Nephron (organoid): ENCODE measurements around the gene DLK2.
A peak's percentile ranks its signal among the peaks of the same experiment; 100 is the strongest.

Source experiments
- H3K27ac Mint-ChIP-seq, 3 experiments: 2 replicates each; pipeline ENCODE4 v1.8.0; 2020; ENCODE audit warnings: mixed read lengths in 3 of 3, mild to moderate bottlenecking in 2 of 3, moderate library complexity in 1 of 3
- H3K27me3 Mint-ChIP-seq: 2 replicates; pipeline ENCODE4 v1.8.0; 2021; ENCODE audit warnings: low read depth, mild to moderate bottlenecking, moderate library complexity, mixed read lengths
- H3K36me3 Mint-ChIP-seq: 2 replicates; pipeline ENCODE4 v1.8.0; 2020; ENCODE audit warnings: low read depth, mixed read lengths
- H3K4me1 Mint-ChIP-seq: 2 replicates; pipeline ENCODE4 v1.8.0; 2020; ENCODE audit warnings: mixed read lengths
- H3K4me3 Mint-ChIP-seq, 3 experiments: 2 replicates each; pipeline ENCODE4 v1.8.0; 2020; ENCODE audit warnings: mild to moderate bottlenecking in 3 of 3, mixed read lengths in 3 of 3, moderate library complexity in 2 of 3
- H3K9me3 Mint-ChIP-seq: 2 replicates; pipeline ENCODE4 v1.8.0; 2020; ENCODE audit warnings: mixed read lengths
- TF ChIP-seq, protein P1 (sequence below), 3 experiments: fragments of 200-600 bp; sonication (generic); IDR thresholded peaks; one replicate each; pipeline ENCODE4 v1.5.0; 2021; ENCODE audit warnings: antibody characterized with exemption in 3 of 3; ENCODE audit not compliant: unreplicated experiment in 3 of 3

DLK2 gene

DNA sequence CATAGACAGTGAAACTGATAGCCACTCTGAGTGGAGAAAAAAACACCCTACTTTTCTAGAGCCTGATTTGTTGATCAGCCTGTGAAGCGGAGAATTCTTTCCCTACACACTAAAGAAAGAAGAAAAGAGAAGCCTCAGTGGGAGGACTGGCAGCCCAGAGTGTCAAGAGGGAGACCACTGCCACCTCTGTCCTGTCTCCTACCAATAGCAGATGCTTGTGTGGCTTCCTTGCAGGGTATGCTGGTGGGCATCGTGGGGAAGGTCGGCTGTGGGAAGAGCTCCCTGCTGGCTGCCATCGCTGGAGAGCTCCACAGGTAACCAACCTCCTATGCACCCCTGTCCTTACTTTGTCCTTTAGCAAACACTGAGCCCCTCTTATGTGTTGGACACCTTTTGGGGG lies 17.6 kb downstream of the DLK2 start:
- Mint-ChIP-seq H3K4me3 (peak overlapping the region in 1 of 3 experiments; percentile 31), H3K27me3 (no peaks in the 10 kb centered on the region), H3K27ac (peak overlapping the region; percentile 93 to 98 (median 94)), H3K9me3 (no peaks in the 10 kb centered on the region), H3K36me3 (peaks cover 8% of the 10 kb centered on the region), H3K4me1 (peaks cover 24% of the 10 kb centered on the region)
- TF ChIP-seq, protein P1, sequence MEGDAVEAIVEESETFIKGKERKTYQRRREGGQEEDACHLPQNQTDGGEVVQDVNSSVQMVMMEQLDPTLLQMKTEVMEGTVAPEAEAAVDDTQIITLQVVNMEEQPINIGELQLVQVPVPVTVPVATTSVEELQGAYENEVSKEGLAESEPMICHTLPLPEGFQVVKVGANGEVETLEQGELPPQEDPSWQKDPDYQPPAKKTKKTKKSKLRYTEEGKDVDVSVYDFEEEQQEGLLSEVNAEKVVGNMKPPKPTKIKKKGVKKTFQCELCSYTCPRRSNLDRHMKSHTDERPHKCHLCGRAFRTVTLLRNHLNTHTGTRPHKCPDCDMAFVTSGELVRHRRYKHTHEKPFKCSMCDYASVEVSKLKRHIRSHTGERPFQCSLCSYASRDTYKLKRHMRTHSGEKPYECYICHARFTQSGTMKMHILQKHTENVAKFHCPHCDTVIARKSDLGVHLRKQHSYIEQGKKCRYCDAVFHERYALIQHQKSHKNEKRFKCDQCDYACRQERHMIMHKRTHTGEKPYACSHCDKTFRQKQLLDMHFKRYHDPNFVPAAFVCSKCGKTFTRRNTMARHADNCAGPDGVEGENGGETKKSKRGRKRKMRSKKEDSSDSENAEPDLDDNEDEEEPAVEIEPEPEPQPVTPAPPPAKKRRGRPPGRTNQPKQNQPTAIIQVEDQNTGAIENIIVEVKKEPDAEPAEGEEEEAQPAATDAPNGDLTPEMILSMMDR (IDR thresholded peaks at IDR 0.05; ENCODE audit: unreplicated experiment in 3 of 3) = no peak

DNA sequence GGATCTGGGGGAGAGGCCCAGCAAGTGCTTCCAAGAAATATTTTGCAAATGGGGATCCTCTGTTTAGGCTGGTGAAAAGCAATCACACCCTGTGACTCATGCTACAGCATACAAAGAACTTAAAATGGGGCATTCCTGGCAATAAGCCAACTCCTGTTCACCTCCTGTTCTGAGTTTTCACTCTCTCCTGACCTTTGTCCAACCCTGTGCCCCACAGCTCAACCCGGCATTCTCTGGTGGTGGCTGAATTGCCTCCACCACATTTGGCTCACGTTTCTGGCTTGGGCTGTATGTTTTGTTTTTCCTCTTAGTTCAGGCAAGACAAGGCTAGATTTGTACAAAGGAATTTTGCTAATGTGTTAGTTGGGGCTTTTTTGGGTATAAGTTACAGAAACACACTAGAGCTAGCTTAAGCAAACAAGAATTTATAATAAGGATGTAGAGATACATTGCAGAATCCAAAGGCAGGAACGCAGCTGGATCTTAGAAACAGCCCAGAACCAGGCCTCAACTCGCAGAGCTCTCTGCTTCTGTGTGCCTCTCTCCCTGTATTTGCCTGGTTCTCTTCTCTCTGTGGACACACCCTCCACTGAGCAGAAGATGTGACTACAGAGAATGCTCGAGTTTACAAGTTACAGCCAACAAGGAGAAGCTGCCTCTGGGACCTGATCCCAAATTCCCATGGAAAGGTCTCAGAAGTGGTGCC lies 18.6 kb downstream of the DLK2 start:
- TF ChIP-seq, protein P1 (IDR thresholded peaks at IDR 0.05; ENCODE audit: unreplicated experiment in 3 of 3) = no peak
- Mint-ChIP-seq H3K4me1 (peaks cover 24% of the 10 kb centered on the region), H3K4me3 (peak overlapping the region in 1 of 3 experiments; percentile 27), H3K27ac (peak overlapping the region; percentile 93 to 98 (median 94)), H3K27me3 (no peaks in the 10 kb centered on the region), H3K36me3 (peaks cover 12% of the 10 kb centered on the region), H3K9me3 (no peaks in the 10 kb centered on the region)

DNA sequence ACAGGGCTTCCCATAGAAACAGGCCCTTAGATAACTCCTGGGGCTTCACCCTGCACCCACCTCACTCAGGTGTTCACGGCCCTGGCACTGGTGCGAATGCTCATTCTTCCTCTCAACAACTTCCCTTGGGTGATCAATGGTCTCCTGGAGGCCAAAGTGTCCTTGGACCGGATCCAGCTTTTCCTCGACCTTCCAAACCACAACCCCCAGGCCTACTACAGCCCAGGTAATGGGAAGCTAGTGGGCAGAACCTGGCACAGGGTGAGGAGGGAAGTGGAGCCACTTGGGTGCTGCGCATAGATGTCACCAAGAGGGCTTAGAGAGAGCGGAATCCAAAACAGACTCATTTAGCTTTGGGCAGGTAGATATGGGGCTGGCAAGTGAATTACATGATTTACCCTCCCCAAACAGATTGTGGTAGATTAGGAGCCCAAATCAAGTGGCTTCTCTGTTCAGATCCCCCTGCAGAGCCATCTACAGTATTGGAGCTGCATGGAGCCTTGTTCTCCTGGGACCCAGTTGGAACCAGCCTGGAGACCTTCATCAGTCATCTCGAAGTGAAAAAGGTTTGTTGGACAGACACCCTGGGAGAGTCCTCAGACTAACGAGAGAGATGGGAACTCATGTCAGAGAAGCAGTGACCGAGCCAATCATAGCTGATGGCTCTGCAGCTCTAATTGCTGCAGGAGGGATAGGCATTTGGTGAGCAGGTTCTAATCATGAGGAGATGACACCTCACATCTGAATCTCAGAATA lies 19.5 kb downstream of the DLK2 start:
- TF ChIP-seq, protein P1 (IDR thresholded peaks at IDR 0.05; ENCODE audit: unreplicated experiment in 3 of 3) = no peak

DNA sequence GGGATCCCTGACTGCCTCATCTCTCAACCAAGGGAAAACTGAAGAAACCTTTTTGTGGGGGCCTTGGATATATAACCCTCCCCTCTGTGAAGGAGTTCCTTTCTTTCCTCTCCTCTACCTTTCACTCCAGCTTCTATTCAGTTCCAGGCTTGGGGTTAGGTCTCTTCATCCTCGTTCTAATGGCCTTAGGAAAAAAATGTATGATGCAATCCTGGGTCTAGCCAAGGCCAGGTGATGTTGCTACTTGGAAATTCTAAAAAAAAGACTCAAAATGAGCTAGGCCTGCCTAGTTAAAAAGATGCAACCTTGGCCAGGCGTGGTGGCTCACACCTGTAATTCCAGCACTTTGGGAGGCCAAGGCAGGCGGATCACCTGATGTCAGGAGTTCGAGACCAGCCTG lies 20.4 kb downstream of the DLK2 start:
- Mint-ChIP-seq H3K4me3 (no peak overlapping the region), H3K9me3 (no peaks in the 10 kb centered on the region), H3K4me1 (peaks cover 24% of the 10 kb centered on the region), H3K36me3 (peaks cover 15% of the 10 kb centered on the region), H3K27me3 (no peaks in the 10 kb centered on the region), H3K27ac (no peak overlapping the region)
- TF ChIP-seq, protein P1 (IDR thresholded peaks at IDR 0.05; ENCODE audit: unreplicated experiment in 3 of 3) = no peak

More for the DNA sequence above, 19.5 kb downstream of the DLK2 start:
- H3K27me3 Mint-ChIP-seq = no peaks in the 10 kb centered on the region
- H3K27ac Mint-ChIP-seq = peak overlapping the region; percentile 93 to 98 (median 94)
- H3K36me3 Mint-ChIP-seq = peaks cover 15% of the 10 kb centered on the region
- peaks cover 24% of the 10 kb centered on the region for H3K4me1 Mint-ChIP-seq
- no peaks in the 10 kb centered on the region for H3K9me3 Mint-ChIP-seq
- H3K4me3 Mint-ChIP-seq = no peak overlapping the region

DNA sequence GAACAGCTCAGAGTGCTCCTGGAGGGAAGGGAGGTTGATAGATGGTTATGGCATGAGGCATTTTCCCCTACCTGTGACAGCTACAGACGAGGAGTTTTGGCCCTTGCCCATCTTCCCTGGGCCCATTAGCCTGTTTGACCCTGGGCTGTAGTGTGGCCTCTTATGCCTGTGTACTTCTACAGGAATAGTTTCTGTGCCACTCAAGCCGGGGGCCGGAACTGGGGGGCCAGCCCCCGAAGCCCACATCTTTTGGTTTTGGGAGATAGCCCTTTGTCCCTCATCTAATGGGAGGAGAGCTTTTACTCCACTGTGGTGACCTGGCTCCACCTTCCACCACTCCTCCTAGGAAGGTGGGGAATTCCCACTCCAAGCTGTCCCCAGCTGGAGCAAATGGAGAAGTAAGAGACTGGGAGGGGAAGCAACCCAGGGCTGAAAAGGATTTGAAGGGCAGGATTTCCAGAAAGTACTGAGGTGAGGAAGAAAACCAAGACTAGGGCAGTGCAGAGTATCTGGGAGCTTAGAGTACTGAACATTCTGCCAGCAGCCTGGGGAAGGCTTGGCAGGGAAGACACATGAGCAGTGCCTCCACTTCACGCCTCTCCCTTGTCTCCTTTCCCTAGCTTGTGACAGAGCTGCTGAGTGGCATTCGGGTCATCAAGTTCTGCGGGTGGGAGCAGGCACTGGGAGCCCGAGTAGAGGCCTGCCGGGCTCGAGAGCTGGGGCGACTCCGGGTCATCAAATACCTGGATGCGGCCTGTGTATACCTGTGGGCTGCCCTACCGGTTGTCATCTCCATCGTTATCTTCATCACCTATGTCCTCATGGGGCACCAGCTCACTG lies 21.1 kb downstream of the DLK2 start:
- Mint-ChIP-seq H3K27me3 (no peaks in the 10 kb centered on the region), H3K4me1 (peaks cover 24% of the 10 kb centered on the region), H3K27ac (no peak overlapping the region), H3K36me3 (peaks cover 15% of the 10 kb centered on the region), H3K4me3 (no peak overlapping the region), H3K9me3 (no peaks in the 10 kb centered on the region)
- TF ChIP-seq, protein P1 (IDR thresholded peaks at IDR 0.05; ENCODE audit: unreplicated experiment in 3 of 3) = no peak
